HepG2 (cell line): ENCODE results near the gene IRF2. TPM values are rescaled to one million over a fixed set of nuclear protein-coding genes. Genes with fewer than 3 reads are reported as not detected.

Experiments used
- DRAP1 ChIP-seq: IDR thresholded peaks from 2 replicates; pipeline ENCODE4 v1.6.1; 2016; ENCODE audit warnings: missing genetic modification reagents, missing compliant biosample characterization
- GATA4 ChIP-seq: sonication (generic); IDR thresholded peaks from 2 replicates; pipeline ENCODE4 v1.6.1; 2016; ENCODE audit warnings: antibody characterized with exemption, low read depth, borderline replicate concordance
- ISL2 ChIP-seq: sonication (generic); formaldehyde crosslinking; IDR thresholded peaks from 2 replicates; pipeline ENCODE4 v1.5.0; 2020; ENCODE audit warnings: missing genetic modification reagents
- KDM3A ChIP-seq: IDR thresholded peaks from 2 replicates; pipeline ENCODE4 v1.6.1; 2018; ENCODE audit warnings: low read depth, missing compliant biosample characterization
- MAF1 ChIP-seq: sonication (generic); formaldehyde crosslinking; IDR thresholded peaks from 2 replicates; pipeline ENCODE4 v1.5.0; 2020; ENCODE audit warnings: missing genetic modification reagents, borderline replicate concordance
- MAZ ChIP-seq, 2 experiments: sonication (generic) in 1 of 2; formaldehyde crosslinking in 1 of 2; IDR thresholded peaks; 2 replicates each; pipeline versions ENCODE4 v1.5.0 to v1.6.1; 2012 to 2020; ENCODE audit warnings: low read depth in 2 of 2, mild to moderate bottlenecking in 2 of 2, borderline replicate concordance in 1 of 2, improper control_type of control experiment in 1 of 2, low read length in 1 of 2, missing genetic modification reagents in 1 of 2, moderate library complexity in 1 of 2
- PHF21A ChIP-seq: sonication (generic); formaldehyde crosslinking; IDR thresholded peaks from 2 replicates; pipeline ENCODE4 v1.5.0; 2020; ENCODE audit warnings: mild to moderate bottlenecking, missing genetic modification reagents
- SIN3B ChIP-seq: fragments of 150-350 bp; IDR thresholded peaks from 2 replicates; pipeline ENCODE4 v1.6.1; 2014; ENCODE audit warnings: low read length
- SKIL ChIP-seq: sonication (generic); formaldehyde crosslinking; IDR thresholded peaks from 2 replicates; pipeline ENCODE4 v1.8.0; 2022; ENCODE audit warnings: missing genetic modification reagents, mild to moderate bottlenecking, moderate library complexity, borderline replicate concordance
- ZMYM4 ChIP-seq: sonication (generic); formaldehyde crosslinking; IDR thresholded peaks from 2 replicates; pipeline ENCODE4 v1.8.1; 2023; ENCODE audit warnings: mild to moderate bottlenecking, missing genetic modification reagents
- ZNF142 ChIP-seq: sonication (generic); formaldehyde crosslinking; IDR thresholded peaks from 2 replicates; pipeline ENCODE4 v1.4.0; 2020; ENCODE audit warnings: missing genetic modification reagents
- ZNF282 ChIP-seq: fragments of 450-650 bp; IDR thresholded peaks from 2 replicates; pipeline ENCODE4 v1.6.1; 2018; ENCODE audit not compliant: partially characterized antibody
- ZNF770 ChIP-seq: sonication (generic); formaldehyde crosslinking; IDR thresholded peaks from 2 replicates; pipeline ENCODE4 v1.5.0; 2020; ENCODE audit warnings: mild to moderate bottlenecking, missing genetic modification reagents
- polyA plus RNA-seq, 8 experiments: library from polyadenylated mRNA; depleted of rRNA in 3 of 8; stranded (reverse) in 7 of 8; unstranded in 1 of 8; fragments of >200 nt; fragmentation: Illumina TruSeq in 4 of 8; extraction: Trizol in 4 of 8; gene quantifications; 2 replicates each; pipeline versions ENCODE4 v1.2.1 to v1.2.3, GENCODE V29; 2011 to 2016; ENCODE audit warnings: low read depth in 4 of 8, missing spikeins in 1 of 8, mixed read lengths in 1 of 8; ENCODE audit not compliant: insufficient read depth in 1 of 8
- total RNA-seq, 5 experiments: library from RNA; depleted of rRNA; stranded (reverse); fragments of >200 nt; fragmentation: Illumina TruSeq; extraction: Trizol; gene quantifications; 2 replicates each; pipeline ENCODE4 v1.2.3, GENCODE V29; 2016; ENCODE audit warnings: low read depth in 1 of 5

IRF2 gene
- total and polyA plus RNA-seq, 2 of the 13 experiments (the other 11 are each of a cell fraction or from before 2014, with no cell fraction given) = 15.5 to 28.8 TPM

- no peak for TF ChIP-seq ZNF770 (CRISPR knock-in tag)
- peak; percentile 51 for TF ChIP-seq DRAP1
- no peak for TF ChIP-seq MAF1 (CRISPR knock-in tag)
- no peak for TF ChIP-seq GATA4
- no peak for TF ChIP-seq KDM3A
- no peak for TF ChIP-seq ISL2 (CRISPR knock-in tag)
- TF ChIP-seq PHF21A (CRISPR knock-in tag) = no peak
- no peak for TF ChIP-seq ZNF142 (CRISPR knock-in tag)
- TF ChIP-seq MAZ (IDR thresholded peaks at IDR 0.05; ENCODE audit: borderline replicate concordance, low read depth, low read length) = no peak
- no peak for TF ChIP-seq MAZ (CRISPR knock-in tag; IDR thresholded peaks at IDR 0.05; ENCODE audit: low read depth)
- TF ChIP-seq SIN3B = no peak
- no peak for TF ChIP-seq SKIL
- TF ChIP-seq ZNF282 = no peak
- peak; percentile 29; the same call in 1 of the 2 replicates for TF ChIP-seq ZMYM4
Measured at GRCh38 chr4:184343502-184344177, 130.7 kb downstream of the IRF2 start (continued).
